Right renal pelvis (tissue), 4 donors: ENCODE measurements around the gene NPIPA3. TPM values are rescaled to one million over a fixed set of nuclear protein-coding genes. Genes with fewer than 3 reads are reported as not detected.
"Not testable (repeated sequence)": the region's sequence is repeated elsewhere in the genome, so short reads cannot be mapped to it uniquely, and the experiment has no call there.

Experiments
- DNase-seq, 4 donors: peaks; one replicate each; pipeline ENCODE4 v3.0.0-alpha.2; 2013; ENCODE audit warnings: low read depth in 4 of 4, low spot score in 3 of 4, missing footprints in 1 of 4
- polyA plus RNA-seq, 4 donors: library from polyadenylated mRNA; unstranded; fragments of 120-200 nt; gene quantifications; one replicate each; pipeline ENCODE4 v1.2.1, GENCODE V29; 2013; ENCODE audit not compliant: insufficient read length in 4 of 4

Gene NPIPA3
- 10 to 100 TPM in 3 of 4 donors, 1 to 10 TPM in 1; 6.9 to 13.4 (median 10.7) TPM for polyA plus RNA-seq

DNA sequence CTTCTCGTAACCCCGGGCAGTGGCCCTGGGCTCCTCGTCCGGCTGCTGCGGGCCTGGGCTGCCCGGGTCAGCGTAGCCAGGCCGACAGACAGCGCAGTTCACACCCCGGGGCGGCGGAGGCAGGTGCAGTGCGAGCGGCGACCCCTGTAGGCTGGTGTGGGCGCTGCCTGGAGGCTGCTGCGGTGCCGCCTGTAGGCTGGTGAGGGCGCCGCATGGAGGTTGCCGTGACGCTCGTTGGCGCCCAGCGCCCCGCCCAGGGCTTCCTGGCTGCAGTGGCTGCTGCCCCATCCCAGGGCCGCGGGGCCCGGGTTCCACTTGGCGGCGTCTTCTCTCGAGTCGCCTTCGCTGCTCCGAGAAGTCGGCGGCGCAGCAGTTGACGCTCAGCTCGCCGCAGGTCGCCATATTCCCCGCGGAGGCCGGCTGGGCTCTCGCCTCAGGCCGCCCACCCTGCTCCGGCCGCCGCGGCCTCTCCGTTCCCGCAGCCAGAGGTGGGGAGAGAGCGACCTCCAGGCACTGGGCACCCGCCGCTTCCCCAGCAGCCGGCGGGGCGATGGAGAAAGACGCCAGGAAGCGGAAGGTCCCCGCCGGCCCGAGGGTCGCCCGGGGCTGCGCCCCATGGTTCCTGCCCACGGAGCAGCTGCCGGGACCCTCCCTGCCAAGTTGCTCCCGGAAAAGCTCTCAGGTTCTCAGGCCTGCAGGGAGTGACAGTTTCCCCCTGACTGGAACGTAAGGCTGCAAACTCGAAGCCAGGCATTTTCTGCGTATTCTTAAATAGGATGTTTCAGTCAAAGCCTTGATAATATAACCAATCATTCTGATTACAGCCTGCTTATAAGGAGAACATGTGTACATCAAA, at the start of gene NPIPA3:
NPIPA3 (plus strand) TSS at position 256 of the 856 bp plus-strand sequence. CDS start 5,533 bp downstream, outside the sequence.
- DNase-seq, result not testable (repeated sequence)

DNA sequence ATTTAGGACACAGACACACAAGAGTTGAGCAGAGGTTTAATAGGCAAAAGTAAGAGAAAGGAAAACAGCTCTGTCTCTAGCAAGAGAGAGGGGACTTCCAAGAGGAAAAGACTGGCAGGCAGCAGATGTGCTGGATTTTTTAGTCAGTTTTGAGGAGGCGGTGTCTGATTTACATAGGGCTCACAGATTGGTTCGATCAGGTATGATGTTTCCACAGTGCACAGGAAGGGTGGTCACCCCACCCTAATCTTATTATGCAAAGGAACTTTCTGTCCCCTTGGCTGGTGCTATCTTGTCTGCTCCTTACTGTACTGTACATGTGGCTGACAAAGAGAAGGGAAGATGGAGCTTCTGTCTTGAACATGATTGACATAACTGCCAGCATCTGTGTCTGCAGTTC, 45.1 kb upstream of the NPIPA3 start:
- DNase-seq, result no peak

DNA sequence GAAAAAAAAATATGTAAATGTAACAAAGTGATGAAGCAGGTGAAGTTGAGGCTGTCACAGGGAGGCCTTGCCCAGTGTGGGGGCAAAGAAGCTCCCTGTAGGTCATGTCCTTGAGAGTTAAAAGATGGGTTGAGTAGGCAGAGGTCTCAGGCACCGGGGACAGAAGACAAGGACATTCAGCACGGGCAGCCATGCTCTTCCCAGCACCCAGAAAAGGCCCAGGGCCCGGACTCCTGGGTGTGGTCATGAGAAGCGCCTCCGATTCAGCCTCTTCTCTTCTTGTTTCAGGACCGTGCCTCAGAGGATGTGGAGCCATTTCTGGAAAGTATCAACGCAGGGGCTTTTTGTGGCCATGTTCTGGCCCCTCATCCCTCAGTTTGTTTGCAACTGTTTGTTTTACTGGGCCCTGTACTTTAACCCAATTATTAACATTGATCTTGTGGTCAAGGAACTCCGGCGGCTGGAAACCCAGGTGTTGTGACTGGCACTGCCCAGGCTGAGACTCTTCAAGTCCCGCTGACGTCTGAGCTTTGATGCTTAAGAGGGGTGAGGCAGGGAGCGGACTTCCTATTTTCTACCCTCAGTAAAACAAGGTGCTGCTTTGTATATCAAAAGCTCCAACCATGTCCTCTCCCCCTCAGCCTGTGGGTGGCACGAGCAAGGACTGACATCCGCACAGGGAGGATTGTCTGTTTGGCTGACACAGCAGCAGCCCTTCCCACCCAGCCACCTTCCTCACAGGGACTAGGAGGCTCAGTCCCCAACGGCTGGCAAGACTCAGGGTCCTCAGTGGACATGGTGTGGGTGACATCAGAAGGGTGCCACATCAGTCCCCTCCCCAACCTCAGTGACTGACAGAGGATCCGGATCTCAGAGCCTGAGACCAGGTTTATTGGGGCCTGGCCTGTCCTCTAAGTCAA, 35.6 kb upstream of the NPIPA3 start:
- no peak for DNase-seq

DNA sequence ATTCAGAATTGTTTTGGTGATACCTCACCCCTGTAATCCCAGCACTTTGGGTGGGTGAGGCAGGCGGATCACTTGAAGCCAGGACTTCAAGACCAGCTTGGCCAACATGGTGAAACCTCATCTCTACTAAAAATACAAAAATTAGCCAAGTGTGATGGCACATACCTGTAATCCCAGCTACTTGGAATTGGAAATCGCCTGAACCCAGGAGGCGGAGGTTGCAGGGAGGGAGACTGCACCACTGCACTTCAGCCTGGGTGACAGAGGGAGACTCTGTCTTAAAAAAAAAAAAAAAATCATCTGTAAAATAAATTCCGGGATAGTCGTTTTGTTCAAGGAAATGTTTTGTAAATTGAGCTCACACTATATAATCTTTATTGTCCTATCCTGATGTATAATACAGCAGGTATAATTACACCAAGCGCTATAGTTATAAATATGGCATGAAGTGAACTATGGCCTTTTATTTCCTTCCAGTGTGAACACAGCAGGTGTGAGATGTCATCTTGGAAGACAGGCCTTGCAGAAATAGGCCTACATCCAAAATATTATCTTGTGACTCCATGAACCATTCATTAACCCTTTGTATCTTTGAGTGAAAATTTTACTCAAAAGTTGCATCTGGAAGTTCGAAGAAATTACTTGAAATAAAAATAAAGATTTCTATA, 34.5 kb upstream of the NPIPA3 start:
- DNase-seq, result no peak

DNA sequence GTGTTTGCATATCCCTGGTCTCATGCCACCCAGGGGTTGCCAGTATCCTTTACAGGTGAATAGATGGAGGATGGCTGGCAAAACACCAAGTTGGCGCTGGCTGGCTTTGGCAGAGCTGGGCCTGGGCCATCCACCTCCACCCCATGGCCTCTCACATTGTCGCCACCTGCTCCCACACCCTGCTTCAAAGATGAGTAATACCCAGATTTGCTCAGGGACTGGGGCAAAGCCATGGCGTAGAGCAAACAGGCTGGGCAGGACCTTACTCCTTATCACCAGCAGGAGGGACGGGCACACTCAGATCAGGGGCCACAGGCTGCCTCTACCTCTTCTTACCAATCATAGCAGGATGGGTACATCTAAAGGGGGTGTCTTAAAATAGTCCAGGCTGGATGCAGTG, 33.4 kb upstream of the NPIPA3 start:
- no peak for DNase-seq

DNA sequence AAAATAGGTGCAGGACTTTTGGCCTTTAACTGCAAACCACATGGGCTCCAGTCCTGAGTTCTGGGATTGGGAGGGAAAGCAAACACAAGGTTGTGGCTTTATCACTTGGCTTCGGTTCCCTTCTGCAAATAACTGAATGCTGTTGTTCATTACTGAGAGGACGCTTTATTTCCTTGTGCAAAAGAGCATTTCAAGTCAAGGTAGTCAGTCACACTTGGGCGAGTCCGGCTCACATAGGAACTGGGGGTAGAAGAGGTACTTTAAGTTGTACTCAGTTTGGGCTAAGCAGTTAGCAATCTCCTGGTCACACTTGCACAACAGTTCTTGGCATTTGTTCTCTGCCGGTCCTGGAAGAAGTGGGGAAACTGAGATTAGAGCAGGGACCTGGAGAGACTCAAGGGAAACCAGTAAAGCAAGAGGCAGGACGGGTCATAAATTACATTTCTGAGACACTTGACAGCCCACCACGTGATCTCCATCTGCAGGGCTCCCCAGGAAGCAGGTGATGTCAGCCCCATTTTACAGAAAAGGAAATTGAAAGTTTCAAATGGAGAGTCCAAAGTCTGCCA, 30.7 kb upstream of the NPIPA3 start:
- DNase-seq, result no peak

DNA sequence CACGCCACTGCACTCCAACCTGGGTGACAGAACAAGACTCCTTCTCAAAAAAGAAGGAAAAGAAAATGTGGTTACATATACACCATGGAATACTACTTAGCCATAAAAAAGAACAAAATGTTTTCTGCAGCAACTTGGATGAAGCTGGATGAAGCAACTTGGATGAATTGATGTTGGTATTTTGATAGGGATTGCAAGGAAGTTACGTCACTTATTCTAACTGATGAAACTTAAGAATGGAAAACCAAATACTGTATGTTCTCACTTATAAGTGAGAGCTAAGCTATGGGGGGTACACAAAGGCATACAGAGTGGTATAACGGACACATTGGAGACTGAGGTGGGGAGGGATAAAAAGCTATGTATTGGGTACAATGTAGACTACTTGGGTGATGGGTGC, 26.6 kb upstream of the NPIPA3 start:
- no peak for DNase-seq

DNA sequence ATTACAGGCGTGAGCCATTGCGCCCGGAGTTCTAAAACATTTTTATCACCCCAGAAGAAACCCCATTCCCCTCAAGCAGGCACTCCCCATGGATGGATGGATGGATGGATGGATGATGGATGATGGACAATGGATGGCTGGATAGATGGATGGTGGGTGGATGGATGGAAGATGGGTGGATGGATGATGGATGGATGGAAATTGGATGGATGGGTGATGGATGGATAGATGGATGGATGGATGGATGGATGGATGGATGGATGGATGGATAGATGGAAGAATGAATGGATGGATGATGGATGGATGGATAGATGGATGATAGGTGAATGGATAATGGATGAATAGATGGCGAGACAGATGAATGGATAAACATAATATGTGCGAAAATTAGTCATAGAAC, 25.6 kb upstream of the NPIPA3 start:
- DNase-seq, result no peak

DNA sequence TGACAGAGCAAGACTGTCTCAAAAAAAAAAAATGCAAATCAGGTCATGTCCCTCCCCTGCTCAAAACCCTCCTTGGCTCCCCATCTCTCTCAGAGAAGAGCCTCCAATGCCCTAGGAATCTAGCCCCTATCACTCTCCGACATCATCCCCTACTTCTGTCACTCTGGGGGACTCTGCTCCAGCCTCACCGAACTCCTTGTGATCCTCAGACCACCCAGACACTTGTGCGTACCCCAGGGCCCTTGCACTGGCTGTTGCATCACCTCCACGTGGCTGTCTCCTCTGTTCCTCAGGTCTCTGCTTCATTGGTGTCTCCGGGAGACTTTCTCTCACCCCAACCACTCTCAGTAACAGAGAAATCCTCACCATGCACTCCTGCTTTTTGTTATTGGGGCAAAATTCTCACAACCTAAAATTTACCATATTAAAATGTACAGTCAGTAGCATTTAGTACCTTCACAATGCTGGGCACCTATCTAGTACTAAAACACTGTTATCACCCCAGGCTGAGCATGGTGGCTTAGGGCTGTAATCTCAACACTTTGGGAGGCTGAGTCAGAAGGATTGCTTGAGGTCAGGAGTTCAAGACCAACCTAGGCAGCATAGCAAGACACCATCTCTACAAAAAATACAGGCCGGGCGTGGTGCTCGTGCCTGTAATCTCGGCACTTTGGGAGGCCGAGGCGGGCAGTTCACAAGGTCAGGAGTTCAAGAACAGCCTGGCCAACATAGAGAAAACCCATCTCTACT, 24.3 kb upstream of the NPIPA3 start:
- no peak for DNase-seq

DNA sequence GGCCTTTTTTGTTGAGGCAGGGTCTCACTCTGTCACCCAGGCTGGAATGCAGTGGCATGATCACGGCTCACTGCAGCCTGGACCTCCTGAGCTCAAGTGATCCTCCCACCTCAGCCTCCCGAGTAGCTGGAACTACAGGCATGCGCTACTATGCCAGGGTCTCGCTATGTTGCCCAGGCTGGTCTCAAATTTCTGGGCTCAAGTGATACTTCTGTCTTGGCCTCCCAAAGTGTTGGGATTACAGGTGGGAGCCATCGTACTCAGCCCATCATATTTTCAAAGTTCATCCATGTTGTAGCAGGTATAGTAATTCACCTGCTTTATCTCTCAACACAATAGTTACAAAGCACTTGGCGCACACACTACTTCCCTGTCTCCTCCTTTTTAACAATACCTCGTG, 22.8 kb upstream of the NPIPA3 start:
- not testable (repeated sequence) for DNase-seq

DNA sequence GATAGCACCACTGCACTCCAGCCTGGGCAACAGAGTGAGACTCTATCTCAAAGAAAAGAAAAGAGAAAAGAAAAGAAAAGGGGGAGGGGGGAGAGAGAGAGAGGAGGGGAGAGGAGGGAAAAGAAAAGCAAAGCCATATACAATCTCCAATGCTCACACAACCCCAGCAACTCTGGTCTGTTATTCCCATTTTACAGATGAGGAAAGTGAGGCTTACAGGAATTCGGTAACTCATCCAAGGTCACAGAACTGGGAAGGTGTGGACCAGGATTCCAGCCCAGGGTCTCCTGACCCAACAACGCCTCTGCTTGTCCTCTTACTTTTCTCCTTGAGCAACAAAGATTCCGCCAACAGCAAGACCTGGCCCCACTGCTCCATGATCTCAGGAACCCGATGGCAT, 22.1 kb upstream of the NPIPA3 start:
- DNase-seq, result no peak

DNA sequence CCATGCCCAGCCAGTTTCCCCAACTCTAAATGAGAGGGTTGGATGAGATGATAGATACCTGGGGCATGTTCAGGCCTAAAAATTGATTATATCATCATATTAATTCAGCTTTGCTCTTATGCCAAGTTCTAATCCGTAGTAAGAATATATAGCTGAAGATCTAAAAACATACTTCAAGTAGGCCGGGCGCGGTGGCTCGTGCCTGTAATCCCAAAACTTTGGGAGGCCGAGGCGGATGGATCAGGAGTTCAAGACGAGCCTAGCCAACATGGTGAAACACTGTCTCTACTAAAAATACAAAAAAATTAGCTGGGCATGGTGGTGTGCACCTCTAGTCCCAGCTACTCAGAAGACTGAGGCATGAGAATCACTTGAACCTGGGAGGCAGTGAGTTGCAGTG, 21.1 kb upstream of the NPIPA3 start:
- no peak for DNase-seq

DNA sequence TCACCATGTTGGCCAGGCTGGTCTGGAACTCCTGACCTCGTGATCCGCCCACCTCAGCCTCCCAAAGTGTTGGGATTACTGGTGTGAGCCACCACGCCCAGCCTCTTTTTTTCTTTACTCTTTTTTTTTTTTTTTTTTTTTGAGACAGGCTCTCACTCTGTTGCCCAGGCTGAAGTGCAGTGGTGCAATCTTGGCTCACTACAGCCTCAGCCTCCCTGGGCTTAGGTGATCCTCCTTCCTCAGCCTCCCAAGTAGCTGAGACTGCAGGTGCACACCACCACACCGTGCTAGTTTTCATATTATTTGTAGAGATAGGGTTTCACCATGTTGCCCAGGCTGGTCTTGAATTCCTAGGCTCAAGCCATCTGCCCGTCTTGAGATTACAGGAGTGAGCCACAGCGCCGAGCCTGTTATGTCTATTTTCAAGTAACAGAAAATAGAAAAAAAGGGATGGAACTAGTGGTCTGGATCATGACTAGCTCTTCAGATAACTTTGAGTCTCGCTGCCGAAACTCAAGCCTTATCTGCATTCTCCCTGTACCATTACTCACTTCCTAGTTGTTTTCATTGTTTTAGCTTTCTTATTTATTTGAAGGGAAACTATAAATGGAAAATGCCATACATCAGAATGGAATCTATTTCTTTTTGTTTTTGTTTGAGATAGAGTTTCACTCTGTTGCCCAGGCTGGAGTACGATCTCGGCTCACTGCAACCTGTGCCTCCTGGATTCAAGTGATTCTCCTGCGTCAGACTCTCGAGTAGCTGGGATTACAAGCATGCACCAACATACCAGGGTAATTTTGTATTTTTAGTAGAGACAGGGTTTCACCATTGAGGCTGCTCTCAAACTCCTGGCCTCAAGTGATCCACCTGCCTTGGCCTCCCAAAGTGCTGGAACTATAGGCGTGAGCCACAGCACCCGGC, 17.1 kb upstream of the NPIPA3 start:
- DNase-seq, result not testable (repeated sequence)

DNA sequence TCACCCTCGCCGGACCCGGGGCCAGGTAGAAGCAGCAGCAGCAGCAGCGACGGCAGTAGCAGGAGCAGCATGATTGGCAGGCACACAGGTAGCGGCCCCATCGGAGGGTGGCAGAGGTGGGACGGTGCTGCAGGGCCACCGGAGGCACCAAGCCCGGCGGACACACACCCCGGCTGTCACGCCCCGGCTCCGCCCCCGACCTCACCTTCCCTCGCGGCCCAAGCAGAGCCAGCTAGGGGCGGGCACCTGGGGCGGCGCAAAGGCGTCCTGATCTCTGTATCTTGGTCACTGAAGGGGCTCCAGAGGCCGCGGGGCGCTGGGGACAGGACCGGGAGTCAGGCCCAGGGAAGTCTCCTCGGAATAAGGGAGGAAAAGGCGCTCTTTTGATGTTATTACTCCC, 9.1 kb upstream of the NPIPA3 start, which contains the start of gene PLA2G10:
PLA2G10 (minus strand) TSS at position 180 of the 400 bp plus-strand sequence; CDS start at position 101, 79 bp downstream.
- not testable (repeated sequence) for DNase-seq

DNA sequence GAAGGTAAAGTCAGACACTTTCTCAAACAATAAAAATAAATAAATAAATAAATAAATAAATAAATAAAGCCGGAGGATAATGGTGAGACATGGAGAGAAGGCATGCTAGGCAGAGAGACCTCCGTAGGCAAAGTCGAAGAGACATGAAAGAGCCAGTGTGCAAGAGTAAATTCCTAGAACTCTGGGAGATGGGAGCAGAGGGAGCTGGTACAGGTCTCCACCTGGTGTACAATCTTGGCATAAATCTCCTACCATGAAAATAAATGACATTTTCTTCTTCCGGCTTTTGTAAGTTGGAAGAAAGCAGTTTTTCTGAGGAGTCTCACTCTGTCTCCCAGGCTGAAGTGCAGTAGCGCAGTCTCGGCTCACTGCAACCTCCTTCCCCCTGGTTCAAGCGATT, 1.4 kb upstream of the NPIPA3 start:
- not testable (repeated sequence) for DNase-seq

DNA sequence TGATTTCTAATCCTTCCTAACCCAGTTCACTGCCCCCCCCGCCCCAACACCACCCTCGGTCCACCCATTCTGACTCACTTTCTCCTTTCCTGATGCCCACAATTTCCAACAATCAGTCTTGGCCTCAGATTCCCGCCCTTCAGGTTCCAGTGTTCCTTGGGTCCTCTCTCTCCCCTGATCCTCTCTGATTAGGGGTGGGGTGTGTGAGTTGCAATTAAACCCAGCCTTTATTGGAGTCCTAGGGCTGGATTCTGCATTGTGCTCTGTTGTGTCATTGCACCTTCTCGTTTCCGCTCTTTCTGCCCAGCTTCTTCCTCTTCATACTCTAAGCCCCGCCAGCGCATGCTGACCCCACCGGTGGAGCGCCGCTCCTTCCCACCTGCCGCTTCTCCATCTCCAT, 539 bp upstream of the NPIPA3 start:
- not testable (repeated sequence) for DNase-seq

DNA sequence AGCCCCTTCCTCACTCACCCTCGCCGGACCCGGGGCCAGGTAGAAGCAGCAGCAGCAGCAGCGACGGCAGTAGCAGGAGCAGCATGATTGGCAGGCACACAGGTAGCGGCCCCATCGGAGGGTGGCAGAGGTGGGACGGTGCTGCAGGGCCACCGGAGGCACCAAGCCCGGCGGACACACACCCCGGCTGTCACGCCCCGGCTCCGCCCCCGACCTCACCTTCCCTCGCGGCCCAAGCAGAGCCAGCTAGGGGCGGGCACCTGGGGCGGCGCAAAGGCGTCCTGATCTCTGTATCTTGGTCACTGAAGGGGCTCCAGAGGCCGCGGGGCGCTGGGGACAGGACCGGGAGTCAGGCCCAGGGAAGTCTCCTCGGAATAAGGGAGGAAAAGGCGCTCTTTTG, 30.0 kb downstream of the NPIPA3 start:
- DNase-seq, result not testable (repeated sequence)

DNA sequence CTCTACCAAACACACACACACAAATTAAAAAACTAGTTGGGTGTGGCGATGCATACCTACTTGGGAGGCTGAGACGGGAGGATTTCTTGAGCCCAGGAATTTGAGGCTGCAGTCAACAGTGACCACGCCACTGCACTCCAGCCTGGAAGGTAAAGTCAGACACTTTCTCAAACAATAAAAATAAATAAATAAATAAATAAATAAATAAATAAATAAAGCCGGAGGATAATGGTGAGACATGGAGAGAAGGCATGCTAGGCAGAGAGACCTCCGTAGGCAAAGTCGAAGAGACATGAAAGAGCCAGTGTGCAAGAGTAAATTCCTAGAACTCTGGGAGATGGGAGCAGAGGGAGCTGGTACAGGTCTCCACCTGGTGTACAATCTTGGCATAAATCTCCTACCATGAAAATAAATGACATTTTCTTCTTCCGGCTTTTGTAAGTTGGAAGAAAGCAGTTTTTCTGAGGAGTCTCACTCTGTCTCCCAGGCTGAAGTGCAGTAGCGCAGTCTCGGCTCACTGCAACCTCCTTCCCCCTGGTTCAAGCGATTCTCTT, 37.7 kb downstream of the NPIPA3 start:
- DNase-seq, result not testable (repeated sequence)
